GM04503 (cell line): ENCODE results near the gene CASZ1.
A peak's percentile ranks its signal among the peaks of the same experiment; 100 is the strongest.

Experiments
- DNase-seq: peaks from one replicate; pipeline ENCODE4 v3.0.0-alpha.2; 2012; ENCODE audit warnings: low read depth

The CASZ1 gene

GRCh38 chr1:10685196-10685807 lies 111.1 kb downstream of the CASZ1 start:
- no peak for DNase-seq

GRCh38 chr1:10684221-10684620 lies 112.2 kb downstream of the CASZ1 start:
- no peak for DNase-seq

GRCh38 chr1:10682449-10683309 lies 113.8 kb downstream of the CASZ1 start:
- DNase-seq: no peak

- no peak for DNase-seq
These were observed 114.4 kb downstream of the CASZ1 start for GRCh38 chr1:10682108-10682445.

- DNase-seq: no peak
These were observed 114.9 kb downstream of the CASZ1 start for GRCh38 chr1:10681296-10682107.

GRCh38 chr1:10680487-10680886 lies 116.0 kb downstream of the CASZ1 start:
- no peak for DNase-seq

- peak; percentile 18 for DNase-seq
These were observed 116.8 kb downstream of the CASZ1 start for GRCh38 chr1:10679496-10680220.

- no peak for DNase-seq
These were observed 117.6 kb downstream of the CASZ1 start for GRCh38 chr1:10678852-10679251.

GRCh38 chr1:10678402-10678801 lies 118.0 kb downstream of the CASZ1 start:
- no peak for DNase-seq

- DNase-seq: no peak
These were observed 118.7 kb downstream of the CASZ1 start for GRCh38 chr1:10677491-10678391.

GRCh38 chr1:10676963-10677362 lies 119.5 kb downstream of the CASZ1 start:
- DNase-seq: no peak

- no peak for DNase-seq
These were observed 120.6 kb downstream of the CASZ1 start for GRCh38 chr1:10675813-10676212.

GRCh38 chr1:10674700-10675609 lies 121.5 kb downstream of the CASZ1 start:
- no peak for DNase-seq

GRCh38 chr1:10674222-10674621 lies 122.2 kb downstream of the CASZ1 start:
- DNase-seq: no peak

GRCh38 chr1:10673109-10673711 lies 123.2 kb downstream of the CASZ1 start:
- no peak for DNase-seq

GRCh38 chr1:10672343-10673050 lies 123.9 kb downstream of the CASZ1 start:
- no peak for DNase-seq

GRCh38 chr1:10671622-10672342 lies 124.7 kb downstream of the CASZ1 start:
- no peak for DNase-seq

GRCh38 chr1:10671090-10671489 lies 125.4 kb downstream of the CASZ1 start:
- no peak for DNase-seq
